Activated naive CD4-positive, alpha-beta T cell treated with anti-CD3 and anti-CD28 coated beads, Interleukin-2, amount 50 U/mL, for 24 hours (primary cell): ENCODE measurements around the gene SLC35B2.

Experiments
- H3K27ac Mint-ChIP-seq: one replicate; pipeline ENCODE4 v1.8.0; 2021; ENCODE audit warnings: mild to moderate bottlenecking, mixed read lengths
- H3K27me3 Mint-ChIP-seq: one replicate; pipeline ENCODE4 v1.8.0; 2021; ENCODE audit warnings: mixed read lengths
- H3K36me3 Mint-ChIP-seq: one replicate; pipeline ENCODE4 v1.8.0; 2021; ENCODE audit warnings: mixed read lengths
- H3K4me1 Mint-ChIP-seq: one replicate; pipeline ENCODE4 v1.8.0; 2021; ENCODE audit warnings: mixed read lengths
- H3K4me3 Mint-ChIP-seq: one replicate; pipeline ENCODE4 v1.8.0; 2021; ENCODE audit warnings: mild to moderate bottlenecking, mixed read lengths
- H3K9me3 Mint-ChIP-seq: one replicate; pipeline ENCODE4 v1.8.0; 2021; ENCODE audit warnings: mixed read lengths

The SLC35B2 gene

DNA sequence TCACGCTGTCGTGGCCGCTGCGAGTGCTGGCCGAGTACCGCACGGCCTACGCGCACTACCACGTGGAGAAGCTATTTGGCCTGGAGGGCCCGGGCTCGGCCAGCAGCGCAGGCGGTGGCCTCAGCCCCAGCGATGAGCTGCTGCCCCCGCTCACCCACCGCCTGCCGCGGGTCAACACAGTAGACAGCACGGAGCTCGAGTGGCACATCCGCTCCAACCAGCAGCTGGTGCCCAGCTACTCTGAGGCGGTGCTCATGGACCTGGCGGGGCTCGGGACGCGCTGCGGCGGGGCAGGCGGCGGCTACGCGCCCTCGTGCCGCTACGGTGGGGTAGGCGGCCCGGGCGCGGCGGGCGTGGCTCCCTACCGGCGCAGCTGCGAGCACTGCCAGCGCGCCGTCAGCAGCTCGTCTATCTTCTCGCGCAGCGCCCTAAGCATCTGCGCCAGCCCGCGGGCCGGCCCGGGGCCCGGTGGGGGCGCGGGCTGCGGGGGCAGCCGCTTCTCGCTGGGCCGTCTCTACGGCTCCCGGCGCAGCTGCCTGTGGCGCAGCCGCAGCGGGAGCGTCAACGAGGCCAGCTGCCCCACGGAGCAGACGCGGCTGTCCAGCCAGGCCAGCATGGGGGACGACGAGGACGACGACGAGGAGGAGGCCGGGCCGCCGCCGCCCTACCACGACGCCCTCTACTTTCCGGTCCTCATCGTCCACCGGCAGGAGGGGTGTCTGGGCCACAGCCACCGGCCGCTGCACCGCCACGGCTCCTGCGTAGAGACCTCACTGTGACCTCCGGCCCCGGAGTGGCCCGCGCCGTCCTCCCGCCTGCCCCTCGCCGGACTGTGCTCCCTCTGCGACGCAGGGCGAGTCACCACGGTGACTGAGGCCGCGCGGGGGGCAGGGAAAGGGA is 18.7 kb upstream of the SLC35B2 start:
- peaks cover 40% of the 10 kb centered on the region for H3K27me3 Mint-ChIP-seq
- peaks cover 8% of the 10 kb centered on the region for H3K4me1 Mint-ChIP-seq
- H3K4me3 Mint-ChIP-seq, result no peak overlapping the region
- peaks cover 1% of the 10 kb centered on the region for H3K36me3 Mint-ChIP-seq
- H3K9me3 Mint-ChIP-seq, result no peaks in the 10 kb centered on the region
- no peak overlapping the region for H3K27ac Mint-ChIP-seq

DNA sequence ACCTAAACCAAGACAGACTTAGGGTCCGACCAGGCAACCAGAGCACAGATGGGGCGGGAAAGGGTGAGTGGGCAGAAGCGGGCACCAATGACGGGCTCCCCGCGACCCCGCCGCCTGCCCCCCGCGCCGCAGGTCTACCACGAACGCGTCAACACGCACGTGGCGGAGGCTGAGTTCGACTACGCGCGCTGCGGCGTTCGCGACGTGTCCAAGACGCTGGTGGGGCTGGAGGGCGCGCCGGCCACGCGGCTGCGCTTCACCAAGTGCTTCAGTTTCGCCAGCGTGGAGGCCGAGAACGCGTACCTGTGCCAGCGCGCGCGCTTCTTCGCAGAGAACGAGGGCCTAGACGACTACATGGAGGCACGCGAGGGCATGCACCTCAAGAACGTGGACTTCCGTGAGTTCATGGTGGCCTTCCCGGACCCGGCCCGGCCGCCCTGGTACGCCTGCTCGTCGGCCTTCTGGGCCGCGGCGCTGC is 18.0 kb upstream of the SLC35B2 start:
- peaks cover 9% of the 10 kb centered on the region for H3K4me1 Mint-ChIP-seq
- H3K27me3 Mint-ChIP-seq, result peaks cover 41% of the 10 kb centered on the region
- H3K9me3 Mint-ChIP-seq, result no peaks in the 10 kb centered on the region
- no peak overlapping the region for H3K27ac Mint-ChIP-seq
- peaks cover 1% of the 10 kb centered on the region for H3K36me3 Mint-ChIP-seq
- H3K4me3 Mint-ChIP-seq, result no peak overlapping the region

DNA sequence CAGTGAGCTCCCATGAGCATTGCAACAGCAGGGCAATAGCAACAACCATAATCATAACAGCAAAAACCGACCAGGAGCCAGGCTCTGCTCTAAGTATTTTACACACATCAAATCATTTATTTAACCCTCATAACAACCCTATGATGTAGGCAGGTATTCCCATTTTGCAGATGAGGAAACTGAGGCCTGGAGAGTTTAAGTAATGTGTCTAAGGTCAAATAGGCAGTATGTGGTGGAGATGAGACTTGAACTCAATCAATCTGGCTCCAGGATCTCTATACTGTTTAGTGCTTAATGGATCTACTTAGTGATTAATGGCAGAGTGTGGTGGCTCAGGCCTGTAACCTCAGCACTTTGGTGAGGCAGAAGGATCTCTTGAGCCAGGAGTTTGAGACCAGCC is 16.3 kb upstream of the SLC35B2 start:
- Mint-ChIP-seq H3K9me3 (no peaks in the 10 kb centered on the region), H3K36me3 (peaks cover 1% of the 10 kb centered on the region), H3K27ac (no peak overlapping the region), H3K27me3 (peaks cover 48% of the 10 kb centered on the region), H3K4me3 (no peak overlapping the region), H3K4me1 (peaks cover 13% of the 10 kb centered on the region)

DNA sequence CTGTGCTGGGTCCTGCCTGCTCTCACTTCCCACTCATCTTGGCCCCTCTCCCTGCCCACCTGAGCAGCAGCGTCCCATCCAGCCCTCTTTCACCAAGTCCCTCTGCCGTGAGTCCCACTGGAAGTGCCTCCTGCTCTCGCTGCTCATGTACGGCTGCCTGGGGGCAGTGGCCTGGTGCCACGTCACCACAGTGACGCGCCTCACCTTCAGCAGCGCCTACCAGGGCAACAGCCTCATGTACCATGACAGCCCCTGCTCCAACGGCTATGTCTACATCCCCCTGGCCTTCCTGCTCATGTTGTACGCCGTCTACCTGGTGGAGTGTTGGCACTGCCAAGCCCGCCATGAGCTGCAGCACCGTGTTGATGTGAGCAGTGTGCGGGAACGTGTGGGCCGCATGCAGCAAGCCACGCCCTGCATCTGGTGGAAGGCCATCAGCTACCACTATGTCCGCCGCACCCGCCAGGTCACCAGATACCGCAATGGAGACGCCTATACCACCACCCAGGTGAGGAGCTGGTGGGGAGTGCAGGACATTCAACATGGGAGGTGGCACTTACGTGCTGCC is 15.8 kb upstream of the SLC35B2 start:
- H3K4me3 Mint-ChIP-seq, result peak overlapping the region; percentile 66

DNA sequence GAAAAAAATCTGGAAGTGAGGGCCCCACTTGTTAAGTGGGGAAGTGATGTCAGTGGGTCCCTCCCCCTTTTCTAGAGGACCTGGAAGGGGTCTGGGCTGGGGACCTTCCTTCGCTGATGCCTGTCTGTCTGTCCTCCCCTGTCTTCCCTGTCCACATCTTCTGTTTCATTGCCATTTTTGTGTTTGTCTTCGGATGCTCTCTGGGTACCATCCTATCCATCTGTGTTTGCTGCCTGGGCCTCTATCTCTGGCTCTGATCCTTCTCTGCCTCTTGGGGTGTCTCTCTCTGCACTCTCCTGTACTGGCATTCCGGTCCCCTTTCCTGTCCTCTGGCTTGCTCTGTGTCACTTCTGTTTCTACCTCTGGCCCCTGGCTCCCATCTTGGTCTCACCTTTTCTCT is 15.2 kb upstream of the SLC35B2 start:
- H3K4me1 Mint-ChIP-seq, result peaks cover 18% of the 10 kb centered on the region
- H3K9me3 Mint-ChIP-seq, result no peaks in the 10 kb centered on the region
- H3K27me3 Mint-ChIP-seq, result peaks cover 41% of the 10 kb centered on the region
- H3K36me3 Mint-ChIP-seq, result peaks cover 1% of the 10 kb centered on the region
- H3K4me3 Mint-ChIP-seq, result peak overlapping the region; percentile 66
- H3K27ac Mint-ChIP-seq, result no peak overlapping the region

More for the DNA sequence above, 15.8 kb upstream of the SLC35B2 start:
- Mint-ChIP-seq H3K4me1 (peaks cover 13% of the 10 kb centered on the region), H3K36me3 (peaks cover 1% of the 10 kb centered on the region), H3K9me3 (no peaks in the 10 kb centered on the region), H3K27ac (no peak overlapping the region), H3K27me3 (peaks cover 46% of the 10 kb centered on the region)

DNA sequence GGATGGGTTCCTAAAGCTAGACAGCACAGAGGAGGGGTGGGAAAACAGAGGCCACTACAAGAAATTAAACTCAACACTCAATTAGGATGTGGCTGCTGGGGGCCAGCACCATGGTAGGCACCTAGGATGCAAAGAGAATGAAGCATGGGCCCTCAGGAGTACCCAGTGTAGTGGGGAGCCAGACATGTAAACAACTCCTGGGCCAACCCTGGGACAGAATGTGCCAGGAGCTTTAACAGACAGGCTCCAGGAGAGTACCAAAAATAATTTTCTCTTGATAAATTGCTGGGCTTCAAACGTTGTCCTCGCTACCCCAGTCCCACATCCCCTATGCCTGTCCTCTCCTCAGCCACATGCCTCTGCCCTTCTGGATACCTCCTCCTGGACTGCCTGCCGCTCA is 14.6 kb upstream of the SLC35B2 start:
- peaks cover 21% of the 10 kb centered on the region for H3K4me1 Mint-ChIP-seq
- H3K27me3 Mint-ChIP-seq, result peaks cover 40% of the 10 kb centered on the region
- H3K27ac Mint-ChIP-seq, result peak overlapping the region; percentile 84
- H3K36me3 Mint-ChIP-seq, result peaks cover 1% of the 10 kb centered on the region
- H3K4me3 Mint-ChIP-seq, result no peak overlapping the region
- H3K9me3 Mint-ChIP-seq, result no peaks in the 10 kb centered on the region

DNA sequence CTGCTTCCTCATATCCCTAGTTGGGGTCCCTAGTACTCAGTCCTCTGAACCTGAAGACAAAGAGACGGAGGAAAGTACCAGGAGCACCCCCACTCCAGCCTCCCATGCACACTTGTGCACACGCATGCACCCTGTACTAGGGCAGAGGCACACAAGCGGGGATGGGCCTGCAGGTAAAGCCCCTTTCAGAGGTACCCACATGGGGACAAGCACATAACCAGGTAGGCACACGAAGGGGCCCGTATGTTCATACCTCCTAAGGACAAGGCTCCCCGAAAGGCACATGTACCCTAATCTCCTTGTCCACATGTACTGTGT is 14.0 kb upstream of the SLC35B2 start:
- H3K4me1 Mint-ChIP-seq, result peaks cover 26% of the 10 kb centered on the region
- peak overlapping the region; percentile 67 for H3K4me3 Mint-ChIP-seq
- H3K9me3 Mint-ChIP-seq, result no peaks in the 10 kb centered on the region
- H3K36me3 Mint-ChIP-seq, result peaks cover 1% of the 10 kb centered on the region
- peaks cover 37% of the 10 kb centered on the region for H3K27me3 Mint-ChIP-seq
- peak overlapping the region; percentile 84 for H3K27ac Mint-ChIP-seq

DNA sequence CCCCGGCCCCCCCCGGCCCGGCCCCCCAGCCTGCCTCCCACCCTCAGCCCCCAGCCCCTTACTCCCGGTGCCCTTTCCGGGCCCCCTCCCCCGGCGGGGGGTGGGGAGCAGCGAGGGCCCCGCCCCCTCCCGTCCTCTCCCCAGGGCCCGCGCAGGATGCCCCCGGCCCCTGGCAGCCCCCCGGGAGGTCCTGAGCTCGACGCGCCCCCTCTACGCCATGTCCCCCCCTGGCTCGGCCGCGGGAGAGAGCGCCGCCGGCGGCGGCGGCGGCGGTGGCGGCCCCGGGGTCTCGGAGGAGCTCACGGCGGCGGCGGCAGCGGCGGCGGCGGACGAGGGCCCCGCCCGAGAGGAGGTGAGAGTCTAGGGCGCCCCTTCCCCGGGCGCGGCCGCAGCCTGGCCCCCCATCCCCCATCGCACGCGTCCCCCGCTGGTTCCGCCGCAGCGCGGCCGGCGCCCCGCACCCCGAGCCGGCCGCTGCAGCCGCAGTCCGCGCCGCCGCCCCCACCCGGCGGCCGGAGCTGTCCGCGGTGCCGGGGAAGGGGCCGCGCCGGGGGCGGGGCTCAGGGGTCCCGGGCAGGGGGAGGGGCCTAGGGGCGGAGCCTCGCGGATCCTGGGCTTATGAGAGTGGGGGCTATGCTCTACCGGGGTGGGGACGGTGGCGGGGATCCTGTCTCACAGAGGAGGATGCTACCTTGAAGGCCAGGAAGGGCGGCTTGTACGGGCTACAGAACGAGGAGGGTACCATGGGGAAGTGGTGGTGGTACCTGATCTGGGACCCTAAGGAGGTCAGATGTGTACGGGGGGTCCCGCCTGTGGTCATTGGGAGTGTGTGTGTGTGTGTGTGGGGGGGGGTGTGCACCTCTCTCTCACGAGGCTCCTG is 13.4 kb upstream of the SLC35B2 start:
- Mint-ChIP-seq H3K4me3 (peak overlapping the region; percentile 67), H3K27me3 (peaks cover 37% of the 10 kb centered on the region), H3K27ac (peak overlapping the region; percentile 80), H3K36me3 (peaks cover 1% of the 10 kb centered on the region), H3K9me3 (no peaks in the 10 kb centered on the region), H3K4me1 (peaks cover 31% of the 10 kb centered on the region)

DNA sequence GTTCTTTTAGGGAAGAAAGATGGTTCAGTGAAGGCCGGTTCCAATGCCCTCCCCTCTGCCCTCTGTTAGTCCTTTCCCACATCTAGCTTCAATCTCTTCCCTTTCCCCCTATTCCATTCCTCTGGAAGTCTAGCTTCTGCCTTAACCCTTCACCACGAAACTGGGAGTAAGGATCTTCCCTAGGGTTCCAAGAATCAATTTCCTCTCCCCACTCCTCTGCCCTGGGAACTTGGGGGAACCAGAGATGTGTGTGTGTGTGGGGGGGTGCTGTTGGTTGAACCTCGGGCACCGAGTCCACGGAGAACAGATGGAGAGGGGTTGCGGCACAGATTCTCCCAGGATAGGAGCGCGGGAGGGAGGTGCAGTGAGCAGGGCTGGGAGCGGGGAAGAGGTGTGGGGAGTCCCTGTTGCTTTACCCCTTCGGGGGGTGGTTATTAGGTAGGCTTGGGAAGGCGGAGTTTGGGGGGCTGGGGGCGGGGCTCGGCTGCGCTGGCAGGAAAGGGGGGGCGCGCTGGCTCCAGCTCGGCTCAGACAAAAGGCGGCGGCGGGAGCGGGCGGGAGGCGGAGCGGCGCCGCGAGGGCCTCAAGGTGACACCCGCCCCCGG is 12.7 kb upstream of the SLC35B2 start, which contains the start of gene TMEM151B:
Gene TMEM151B (plus strand): TSS at position 530 of the 605 bp plus-strand sequence. CDS start 293 bp downstream, outside the sequence.
- Mint-ChIP-seq H3K27me3 (peaks cover 37% of the 10 kb centered on the region), H3K9me3 (no peaks in the 10 kb centered on the region), H3K4me3 (peak within 1 kb of the TSS; percentile 67), H3K27ac (peak within 1 kb of the TSS; percentile 80), H3K36me3 (peaks cover 1% of the 10 kb centered on the region), H3K4me1 (peaks cover 31% of the 10 kb centered on the region)

DNA sequence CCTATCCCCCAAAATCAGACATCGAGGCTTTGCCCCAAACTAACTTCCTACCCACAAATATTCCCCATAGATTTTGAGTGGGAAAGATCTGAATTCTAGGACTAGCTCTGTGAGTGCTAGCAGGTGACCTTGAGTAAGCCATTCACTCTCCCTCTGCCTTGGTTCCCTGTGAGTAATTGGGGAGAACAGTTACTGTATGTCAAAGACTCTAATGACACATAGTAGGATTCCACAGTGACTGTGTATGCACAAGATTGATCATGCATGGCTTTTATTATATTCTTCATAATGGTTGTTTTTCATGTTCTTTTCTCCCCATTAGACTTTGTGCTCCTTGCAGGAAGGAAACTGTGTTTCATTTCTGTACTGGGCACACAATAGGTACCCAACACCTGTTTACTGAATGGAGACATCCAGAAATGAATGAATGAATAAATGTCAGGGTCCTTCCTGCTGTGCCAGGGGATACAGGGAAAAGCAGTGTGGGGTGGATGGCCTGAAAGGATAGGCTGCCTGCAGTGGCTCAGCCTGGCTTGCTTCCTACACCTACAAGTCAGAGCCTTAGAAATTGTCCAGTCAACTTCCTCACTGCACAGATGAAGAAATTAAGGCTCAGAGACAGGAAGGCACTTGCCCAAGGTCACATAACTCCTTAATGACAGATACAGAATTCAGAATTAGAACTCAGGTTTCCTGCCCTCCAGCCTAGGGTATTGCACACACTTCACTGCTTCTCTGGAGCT is 12.0 kb upstream of the SLC35B2 start:
- no peak overlapping the region for H3K27ac Mint-ChIP-seq
- H3K27me3 Mint-ChIP-seq, result peaks cover 34% of the 10 kb centered on the region
- peak overlapping the region; percentile 47 for H3K4me3 Mint-ChIP-seq
- peaks cover 1% of the 10 kb centered on the region for H3K36me3 Mint-ChIP-seq
- peaks cover 34% of the 10 kb centered on the region for H3K4me1 Mint-ChIP-seq
- H3K9me3 Mint-ChIP-seq, result no peaks in the 10 kb centered on the region

DNA sequence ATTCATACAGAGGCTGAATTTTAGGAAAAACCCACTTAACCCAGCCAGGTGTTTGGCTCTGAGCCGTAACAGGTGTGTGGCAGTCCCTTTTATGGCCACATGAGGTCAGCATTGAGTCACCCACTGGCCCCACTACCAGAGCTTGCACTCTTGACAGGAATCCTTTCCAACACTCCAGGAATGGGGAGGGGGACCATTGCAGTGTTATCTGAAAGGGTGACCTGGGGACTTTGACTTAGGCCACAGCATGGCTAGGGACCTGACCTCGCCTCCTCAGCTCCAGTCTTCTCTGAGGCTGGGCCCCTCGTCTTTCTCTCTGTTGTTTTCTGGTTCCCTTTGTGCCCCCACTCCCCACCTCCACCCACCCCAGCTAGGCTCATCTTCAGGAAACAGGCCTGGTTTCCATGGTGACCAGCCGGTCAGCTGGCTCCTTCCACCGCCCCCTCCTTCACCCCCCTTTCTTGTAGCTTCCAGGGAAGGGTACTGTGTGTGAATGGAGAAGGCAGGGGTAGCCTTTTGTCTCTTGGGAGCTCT is 10.8 kb upstream of the SLC35B2 start:
- Mint-ChIP-seq H3K36me3 (peaks cover 4% of the 10 kb centered on the region), H3K4me1 (peaks cover 45% of the 10 kb centered on the region), H3K4me3 (no peak overlapping the region), H3K9me3 (no peaks in the 10 kb centered on the region), H3K27me3 (peaks cover 25% of the 10 kb centered on the region), H3K27ac (peak overlapping the region; percentile 30)

DNA sequence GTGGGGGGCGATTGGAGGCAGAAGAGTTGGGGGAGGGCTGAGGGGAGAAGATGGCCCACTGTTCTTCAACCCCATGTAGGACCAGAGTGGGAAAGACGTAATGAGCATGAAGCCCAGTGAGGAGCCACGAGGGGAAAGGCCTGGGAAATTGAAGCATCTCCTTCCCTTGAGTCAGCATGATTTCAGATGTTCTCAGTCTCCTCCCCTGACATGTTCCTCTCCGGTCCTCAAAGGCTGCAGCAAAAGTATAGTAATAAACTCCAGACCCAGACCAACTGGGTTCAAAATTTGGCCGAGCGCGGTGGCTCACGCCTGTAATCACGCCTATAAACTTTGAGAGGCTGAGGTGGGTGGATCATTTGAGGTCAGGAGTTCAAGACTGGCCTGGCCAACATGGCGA is 9.9 kb upstream of the SLC35B2 start:
- H3K4me1 Mint-ChIP-seq, result peaks cover 54% of the 10 kb centered on the region

DNA sequence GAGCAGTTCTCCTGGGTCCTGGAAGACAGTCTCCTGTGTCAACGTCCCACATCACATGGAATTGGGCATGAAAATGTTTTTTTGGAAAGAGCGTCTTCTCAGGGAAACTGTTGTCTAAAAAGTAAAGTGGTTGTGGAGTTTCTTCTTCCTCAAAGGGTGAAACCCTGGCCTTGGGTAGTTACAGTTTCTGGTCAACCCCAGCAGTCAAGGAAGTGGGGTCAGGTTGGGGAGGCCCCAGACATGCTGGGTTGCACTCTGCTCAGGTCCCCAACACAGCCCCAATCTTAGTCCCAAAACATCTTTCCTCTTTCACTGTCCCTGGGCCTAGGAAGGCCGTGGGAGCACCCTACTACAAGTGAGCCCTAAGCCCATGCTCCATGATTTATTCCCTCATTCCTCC is 9.0 kb upstream of the SLC35B2 start:
- peak overlapping the region; percentile 58 for H3K4me3 Mint-ChIP-seq
- no peaks in the 10 kb centered on the region for H3K9me3 Mint-ChIP-seq
- H3K4me1 Mint-ChIP-seq, result peaks cover 57% of the 10 kb centered on the region
- peak overlapping the region; percentile 88 for H3K27ac Mint-ChIP-seq
- H3K27me3 Mint-ChIP-seq, result peaks cover 12% of the 10 kb centered on the region
- peaks cover 6% of the 10 kb centered on the region for H3K36me3 Mint-ChIP-seq

More for the DNA sequence above, 9.9 kb upstream of the SLC35B2 start:
- peaks cover 7% of the 10 kb centered on the region for H3K36me3 Mint-ChIP-seq
- H3K27me3 Mint-ChIP-seq, result peaks cover 18% of the 10 kb centered on the region
- no peak overlapping the region for H3K4me3 Mint-ChIP-seq
- no peak overlapping the region for H3K27ac Mint-ChIP-seq
- no peaks in the 10 kb centered on the region for H3K9me3 Mint-ChIP-seq

DNA sequence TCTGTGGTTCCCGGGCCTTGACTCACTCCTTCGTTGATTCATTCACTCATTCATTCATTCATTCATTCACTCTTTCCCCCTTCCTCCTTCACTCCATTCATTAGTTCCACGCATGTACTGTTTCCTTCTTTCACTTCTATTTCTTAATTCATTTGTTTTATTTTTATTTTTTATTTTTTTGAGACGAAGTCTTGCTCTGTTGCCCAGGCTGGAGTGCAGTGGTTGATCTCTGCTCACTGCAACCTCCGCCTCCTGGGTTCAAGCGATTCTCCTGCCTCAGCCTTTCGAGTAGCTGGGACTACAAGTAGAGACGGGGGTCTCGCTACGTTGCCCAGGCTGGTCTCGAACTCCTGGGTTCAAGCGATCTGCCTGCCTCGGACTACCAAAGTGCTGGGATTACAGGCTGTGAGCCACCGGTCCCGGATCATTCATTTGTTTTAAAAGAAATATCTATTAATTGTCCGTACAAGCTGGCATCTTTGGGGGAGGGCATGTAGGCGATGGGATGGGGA is 8.4 kb upstream of the SLC35B2 start:
- Mint-ChIP-seq H3K27me3 (peaks cover 10% of the 10 kb centered on the region), H3K27ac (peak overlapping the region; percentile 81), H3K4me1 (peaks cover 58% of the 10 kb centered on the region), H3K36me3 (peaks cover 8% of the 10 kb centered on the region), H3K9me3 (no peaks in the 10 kb centered on the region), H3K4me3 (peak overlapping the region; percentile 98)
